GM23248 (cell line): ENCODE measurements around the gene NR3C2. TPM values are rescaled to one million over a fixed set of nuclear protein-coding genes. Genes with fewer than 3 reads are reported as not detected.

Experiments used
- DNase-seq: peaks from one replicate; pipeline ENCODE4 v3.0.0-alpha.2; 2015
- H2AFZ ChIP-seq: fragments of 200-600 bp; sonication (generic); 2 replicates; pipeline ENCODE4 v1.6.1; 2016; ENCODE audit warnings: antibody characterized with exemption
- H3F3A ChIP-seq: fragments of 200-600 bp; sonication (generic); 2 replicates; pipeline ENCODE4 v1.6.1; 2016; ENCODE audit warnings: mild to moderate bottlenecking, antibody characterized with exemption, mixed run types; ENCODE audit not compliant: insufficient read depth
- H3K27ac ChIP-seq: fragments of 200-600 bp; sonication (generic); 2 replicates; pipeline ENCODE4 v1.5.1; 2016; ENCODE audit warnings: mild to moderate bottlenecking
- H3K27me3 ChIP-seq: fragments of 200-600 bp; sonication (generic); replicated peaks from 2 replicates; pipeline ENCODE4 v1.6.1; 2016; ENCODE audit warnings: mild to moderate bottlenecking; ENCODE audit not compliant: insufficient read depth
- H3K36me3 ChIP-seq: fragments of 200-600 bp; sonication (generic); 2 replicates; pipeline ENCODE4 v1.6.1; 2016; ENCODE audit warnings: low read depth, mild to moderate bottlenecking
- H3K4me1 ChIP-seq: fragments of 200-600 bp; sonication (generic); 2 replicates; pipeline ENCODE4 v1.6.1; 2016; ENCODE audit warnings: mild to moderate bottlenecking; ENCODE audit not compliant: insufficient read depth
- H3K4me2 ChIP-seq: fragments of 200-600 bp; sonication (generic); one replicate; pipeline ENCODE4 v1.6.1; 2016; ENCODE audit warnings: mild to moderate bottlenecking; ENCODE audit not compliant: unreplicated experiment
- H3K4me3 ChIP-seq: fragments of 200-600 bp; sonication (generic); 2 replicates; pipeline ENCODE4 v1.5.1; 2016; ENCODE audit warnings: mild to moderate bottlenecking
- H3K79me2 ChIP-seq: fragments of 200-600 bp; sonication (generic); 2 replicates; pipeline ENCODE4 v1.6.1; 2016; ENCODE audit warnings: mild to moderate bottlenecking; ENCODE audit not compliant: insufficient read depth
- H3K9ac ChIP-seq: fragments of 200-600 bp; sonication (generic); 2 replicates; pipeline ENCODE4 v1.6.1; 2016; ENCODE audit warnings: mild to moderate bottlenecking
- H3K9me2 ChIP-seq: fragments of 200-600 bp; sonication (generic); 2 replicates; pipeline ENCODE4 v1.6.1; 2016; ENCODE audit warnings: mixed run types, mild to moderate bottlenecking, moderate library complexity; ENCODE audit not compliant: insufficient read depth
- H3K9me3 ChIP-seq: fragments of 200-600 bp; sonication (generic); one replicate; pipeline ENCODE4 v1.6.1; 2017; ENCODE audit warnings: low read depth
- H4K20me1 ChIP-seq: fragments of 200-600 bp; sonication (generic); 2 replicates; pipeline ENCODE4 v1.6.0; 2016; ENCODE audit not compliant: insufficient read depth
- EZH2 ChIP-seq: fragments of 200-600 bp; sonication (generic); IDR thresholded peaks from 2 replicates; pipeline ENCODE4 v1.6.1; 2018; ENCODE audit warnings: antibody characterized with exemption, mild to moderate bottlenecking; ENCODE audit not compliant: insufficient read depth, poor library complexity, severe bottlenecking
- EZH2phosphoT487 ChIP-seq: fragments of 200-600 bp; sonication (generic); IDR thresholded peaks from 2 replicates; pipeline ENCODE4 v1.6.1; 2018; ENCODE audit warnings: antibody characterized with exemption, moderate library complexity, mild to moderate bottlenecking, low read depth; ENCODE audit not compliant: insufficient read depth
- WGBS, 2 experiments: methylation state at CpG; one replicate each; pipeline ENCODE4 v1.1.6; 2015 to 2017; ENCODE audit warnings: low lambda C conversion rate in 2 of 2, low coverage in 1 of 2; ENCODE audit errors: missing lambda C conversion rate in 2 of 2; 5-methylcytosine and 5-hydroxymethylcytosine counted together
- in situ Hi-C: fragments of 300-500 bp; cut with MboI; formaldehyde crosslinking; loops from 2 replicates; pipeline ENCODE4 v1.15.0; 2020
- polyA plus RNA-seq: library from polyadenylated mRNA; unstranded; fragments of >200 nt; fragmentation: Nextera tagmentation; extraction: Ambion mirVana; gene quantifications from 2 replicates; pipeline ENCODE4 v1.2.1, GENCODE V29; 2016
- total RNA-seq: library from RNA; depleted of rRNA; stranded (reverse); fragments of >200 nt; shearing (Covaris generic); gene quantifications from 2 replicates; pipeline ENCODE4 v1.2.3, GENCODE V29; 2014

The NR3C2 gene
- total and polyA plus RNA-seq, 2 experiments from 2014 or later: 0.04 TPM; not detected in 1

GRCh38 chr4:148299337-148299736 lies 142.9 kb downstream of the NR3C2 start:
- Histone ChIP-seq H3K9ac (no peak overlapping the region), H3K27me3 (no peaks in the 10 kb centered on the region)

DNA sequence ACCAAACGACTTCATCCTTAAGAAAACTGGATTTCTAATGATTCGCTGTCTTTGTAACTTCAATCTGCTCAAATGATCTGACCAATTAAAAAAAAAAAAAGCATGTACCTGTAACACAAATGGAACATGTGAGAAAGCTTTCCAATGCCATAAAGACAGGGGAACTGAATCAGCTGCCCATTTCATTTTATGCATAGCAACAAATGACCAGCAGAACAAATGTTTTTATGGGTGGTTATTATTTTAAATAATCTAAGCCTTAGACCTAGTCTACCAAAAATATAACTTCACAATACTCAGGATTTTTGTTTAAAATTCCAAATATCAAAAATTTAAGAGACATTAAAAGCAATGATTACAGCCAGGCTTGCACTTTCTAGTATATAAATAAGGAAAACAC lies 145.7 kb downstream of the NR3C2 start:
- WGBS, 2 experiments: 32 to 36% methylated on average over 2 of the region's 2 CpGs
- TF ChIP-seq EZH2 (no peak), EZH2phosphoT487 (no peak)
- H3K4me2 ChIP-seq: no peak overlapping the region

More at GRCh38 chr4:148299337-148299736, 142.9 kb downstream of the NR3C2 start:
- Histone ChIP-seq H3K79me2 (no peaks in the 10 kb centered on the region), H3K9me2 (no peaks in the 10 kb centered on the region), H3F3A (no peaks in the 10 kb centered on the region), H3K4me2 (no peak overlapping the region), H3K9me3 (no peaks in the 10 kb centered on the region), H2AFZ (no peak overlapping the region), H3K36me3 (no peaks in the 10 kb centered on the region), H3K4me3 (no peak overlapping the region), H3K27ac (no peak overlapping the region), H4K20me1 (no peaks in the 10 kb centered on the region), H3K4me1 (no peaks in the 10 kb centered on the region)
- TF ChIP-seq EZH2 (no peak), EZH2phosphoT487 (no peak)
- WGBS, 2 experiments: 47 to 61% methylated on average over 9 of the region's 9 CpGs
- in situ Hi-C loops: no loop called here
- DNase-seq: no peak

DNA sequence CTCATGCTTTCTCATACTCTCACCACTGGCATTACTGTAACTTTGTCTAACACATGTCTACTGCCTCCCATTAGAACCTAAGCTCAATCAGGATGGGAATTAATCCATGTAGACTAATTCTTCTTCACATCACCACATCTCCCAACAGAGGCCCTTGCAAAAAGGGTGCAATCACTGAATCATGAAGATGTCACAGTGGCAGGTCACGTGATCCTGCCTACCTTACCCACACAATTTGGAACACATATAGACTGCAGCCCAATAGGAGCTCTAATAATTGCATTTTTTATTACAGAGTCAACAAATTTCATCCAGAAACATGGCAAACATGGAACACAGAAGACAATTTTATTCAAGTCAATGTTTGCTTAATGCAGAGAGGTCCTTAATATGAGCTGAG lies 146.6 kb downstream of the NR3C2 start:
- no peak overlapping the region for H3K4me2 ChIP-seq
- H2AFZ ChIP-seq: no peak overlapping the region
- TF ChIP-seq EZH2phosphoT487: no peak
- TF ChIP-seq EZH2: no peak
- no peak for DNase-seq
- no peaks in the 10 kb centered on the region for H3K9me3 ChIP-seq
- H4K20me1 ChIP-seq: no peaks in the 10 kb centered on the region
- no peak overlapping the region for H3K9ac ChIP-seq
- H3K79me2 ChIP-seq: no peaks in the 10 kb centered on the region
- no peaks in the 10 kb centered on the region for H3F3A ChIP-seq
- H3K9me2 ChIP-seq: no peaks in the 10 kb centered on the region
- no peaks in the 10 kb centered on the region for H3K4me1 ChIP-seq
- WGBS, 2 experiments: 14 to 37% methylated on average over 1 of the region's 1 CpG
- H3K27ac ChIP-seq: no peak overlapping the region
- H3K27me3 ChIP-seq: no peaks in the 10 kb centered on the region
- in situ Hi-C loops: no loop called here
- no peaks in the 10 kb centered on the region for H3K36me3 ChIP-seq
- no peak overlapping the region for H3K4me3 ChIP-seq

More for the DNA sequence above, 145.7 kb downstream of the NR3C2 start:
- no peaks in the 10 kb centered on the region for H4K20me1 ChIP-seq
- no peak overlapping the region for H3K9ac ChIP-seq
- H3K27me3 ChIP-seq: no peaks in the 10 kb centered on the region
- no peak overlapping the region for H3K27ac ChIP-seq
- in situ Hi-C loops: no loop called here
- no peaks in the 10 kb centered on the region for H3K4me1 ChIP-seq
- H3K36me3 ChIP-seq: no peaks in the 10 kb centered on the region
- no peak overlapping the region for H3K4me3 ChIP-seq
- DNase-seq: no peak
- H3K79me2 ChIP-seq: no peaks in the 10 kb centered on the region
- H3F3A ChIP-seq: no peaks in the 10 kb centered on the region
- no peaks in the 10 kb centered on the region for H3K9me2 ChIP-seq
- no peaks in the 10 kb centered on the region for H3K9me3 ChIP-seq
- H2AFZ ChIP-seq: no peak overlapping the region

- Histone ChIP-seq H3K4me2 (no peak overlapping the region), H3K9me2 (no peaks in the 10 kb centered on the region), H3F3A (no peaks in the 10 kb centered on the region), H3K4me3 (no peak overlapping the region), H3K79me2 (no peaks in the 10 kb centered on the region), H3K4me1 (no peaks in the 10 kb centered on the region), H3K27ac (no peak overlapping the region), H2AFZ (no peak overlapping the region), H3K9me3 (no peaks in the 10 kb centered on the region), H3K27me3 (no peaks in the 10 kb centered on the region), H4K20me1 (no peaks in the 10 kb centered on the region), H3K9ac (no peak overlapping the region), H3K36me3 (no peaks in the 10 kb centered on the region)
- 55 to 67% methylated on average over 1 of the region's 1 CpG for WGBS, 2 experiments
- in situ Hi-C loops: no loop called here
- TF ChIP-seq EZH2 (no peak), EZH2phosphoT487 (no peak)
- DNase-seq: no peak
Observed at GRCh38 chr4:148293571-148293970, 148.6 kb downstream of the NR3C2 start.

DNA sequence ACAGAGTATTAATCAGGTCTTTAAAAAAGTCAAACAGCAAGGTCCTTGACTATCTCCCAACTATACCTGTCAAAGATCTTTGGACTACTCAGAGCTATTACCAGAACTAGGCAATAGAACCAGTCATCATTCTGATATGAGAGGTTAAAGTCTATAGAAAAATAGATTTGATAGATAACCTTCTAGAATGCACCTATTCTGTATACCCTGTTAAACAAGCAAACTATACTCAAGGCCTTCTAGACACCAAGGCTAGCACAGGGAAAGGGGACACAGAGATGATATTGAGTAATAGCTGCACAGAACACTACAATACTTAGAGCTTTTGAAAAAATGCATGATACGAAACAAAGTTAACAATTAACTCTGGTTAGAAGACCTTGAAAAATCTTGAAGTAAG lies 149.5 kb downstream of the NR3C2 start:
- no peaks in the 10 kb centered on the region for H3K9me2 ChIP-seq
- no peaks in the 10 kb centered on the region for H3K27me3 ChIP-seq
- H3K27ac ChIP-seq: no peak overlapping the region
- H2AFZ ChIP-seq: no peak overlapping the region
- no peaks in the 10 kb centered on the region for H3F3A ChIP-seq
- no peaks in the 10 kb centered on the region for H3K36me3 ChIP-seq
- no peaks in the 10 kb centered on the region for H3K9me3 ChIP-seq
- no peak for DNase-seq
- H3K4me1 ChIP-seq: no peaks in the 10 kb centered on the region
- H4K20me1 ChIP-seq: no peaks in the 10 kb centered on the region
- H3K4me3 ChIP-seq: no peak overlapping the region
- 81 to 88% methylated on average over 1 of the region's 1 CpG for WGBS, 2 experiments
- in situ Hi-C loops: no loop called here
- no peak overlapping the region for H3K9ac ChIP-seq
- TF ChIP-seq EZH2phosphoT487 (no peak), EZH2 (no peak)
- no peak overlapping the region for H3K4me2 ChIP-seq
- no peaks in the 10 kb centered on the region for H3K79me2 ChIP-seq
